ENCODE results near the gene SLC38A3. TPM values are rescaled to one million over a fixed set of nuclear protein-coding genes. Genes with fewer than 3 reads are reported as not detected.
A peak's percentile ranks its signal among the peaks of the same experiment; 100 is the strongest.

Gene SLC38A3
- total and polyA plus RNA-seq, 9 of the 15 experiments (the other 6 are each of a cell fraction or from before 2014, with no cell fraction given): 0.09 to 0.38 (median 0.16) TPM; not detected in 6

GRCh38 chr3:50227390-50228183, 22.5 kb downstream of the SLC38A3 start (continued):
- TF ChIP-seq HIVEP1 (CRISPR knock-in tag; IDR thresholded peaks at IDR 0.05): no peak
- no peak for TF ChIP-seq NR3C1 (CRISPR knock-in tag; IDR thresholded peaks at IDR 0.05)
- no peak for TF ChIP-seq RREB1 (CRISPR knock-in tag; IDR thresholded peaks at IDR 0.05)
- peak; percentile 55; the same call in 1 of the 2 replicates for TF ChIP-seq PHF8 (IDR thresholded peaks at IDR 0.05; ENCODE audit: borderline replicate concordance, low read length)
- peak; percentile 80 for TF ChIP-seq ETS1 (conservative IDR thresholded peaks at IDR 0.05; ENCODE audit: control insufficient read depth, low read depth, low read length)
- TF ChIP-seq BRF2 (IDR thresholded peaks at IDR 0.05; ENCODE audit: borderline replicate concordance, insufficient read depth, insufficient read length): no peak
- TF ChIP-seq RAD21 (CRISPR knock-in tag; conservative IDR thresholded peaks at IDR 0.05 in 1 of 2, IDR thresholded peaks at IDR 0.05 in 1 of 2): peak; percentile 96 to 97
- TF ChIP-seq CTBP1 (IDR thresholded peaks at IDR 0.05; ENCODE audit: borderline replicate concordance): peak; percentile 48; the same call in 1 of the 2 replicates
- no peak for TF ChIP-seq KLF1 (tag; IDR thresholded peaks at IDR 0.05)

Data from K562 (cell line).